ENCODE results near the gene MPZ. TPM values are rescaled to one million over a fixed set of nuclear protein-coding genes. Genes with fewer than 3 reads are reported as not detected.

The MPZ gene
- total RNA-seq, 1 experiment from 2014 or later, result 4.0 TPM

- DNase-seq, result no peak
Observed at GRCh38 chr1:161307892-161308638, 1.7 kb downstream of the MPZ start.

GRCh38 chr1:161307230-161307768 lies 2.5 kb downstream of the MPZ start:
- H4K20me1 ChIP-seq (ENCODE audit: insufficient read depth, low read depth, low read length), result no peaks in the 10 kb centered on the region
- no peak overlapping the region; the same call in 1 of the 2 replicates for H3K4me3 ChIP-seq (ENCODE audit: low read length)
- H3K9me3 ChIP-seq (ENCODE audit: low read length), result no peaks in the 10 kb centered on the region
- peak overlapping the region; percentile 95 for H3K4me2 ChIP-seq (ENCODE audit: low read depth, low read length, poor library complexity, severe bottlenecking)
- H3K27ac ChIP-seq (ENCODE audit: low read length), result no peak overlapping the region
- H2AFZ ChIP-seq (ENCODE audit: low read length), result peak overlapping the region; percentile 42; the same call in 1 of the 2 replicates
- H3K9ac ChIP-seq (ENCODE audit: low read length), result peak overlapping the region; percentile 36; the same call in 1 of the 2 replicates
- H3K36me3 ChIP-seq (ENCODE audit: insufficient read depth, low read length), result no peaks in the 10 kb centered on the region
- H3K79me2 ChIP-seq (ENCODE audit: low read length), result peaks cover 3% of the 10 kb centered on the region; the same call in 1 of the 2 replicates
- H3K9me2 ChIP-seq (replicated peaks; ENCODE audit: insufficient read depth, low read length), result no peaks in the 10 kb centered on the region
- H3K4me1 ChIP-seq (ENCODE audit: low read length), result peaks cover 34% of the 10 kb centered on the region
- peak; percentile 66 for DNase-seq
- H3K27me3 ChIP-seq (ENCODE audit: low read length), result no peaks in the 10 kb centered on the region

More at GRCh38 chr1:161307892-161308638, 1.7 kb downstream of the MPZ start:
- H3K9ac ChIP-seq (ENCODE audit: low read length), result no peak overlapping the region
- H3K4me3 ChIP-seq (ENCODE audit: low read length), result no peak overlapping the region
- no peak overlapping the region for H2AFZ ChIP-seq (ENCODE audit: low read length)
- no peak overlapping the region for H3K4me2 ChIP-seq (ENCODE audit: low read depth, low read length, poor library complexity, severe bottlenecking)
- H3K9me2 ChIP-seq (replicated peaks; ENCODE audit: insufficient read depth, low read length), result no peaks in the 10 kb centered on the region
- H3K79me2 ChIP-seq (ENCODE audit: low read length), result peaks cover 3% of the 10 kb centered on the region; the same call in 1 of the 2 replicates
- peaks cover 39% of the 10 kb centered on the region for H3K4me1 ChIP-seq (ENCODE audit: low read length)
- H4K20me1 ChIP-seq (ENCODE audit: insufficient read depth, low read depth, low read length), result no peaks in the 10 kb centered on the region
- no peak overlapping the region for H3K27ac ChIP-seq (ENCODE audit: low read length)
- H3K27me3 ChIP-seq (ENCODE audit: low read length), result no peaks in the 10 kb centered on the region
- H3K36me3 ChIP-seq (ENCODE audit: insufficient read depth, low read length), result no peaks in the 10 kb centered on the region
- H3K9me3 ChIP-seq (ENCODE audit: low read length), result no peaks in the 10 kb centered on the region

GRCh38 chr1:161305867-161306519 lies 3.8 kb downstream of the MPZ start:
- peak overlapping the region; percentile 95 for H3K4me2 ChIP-seq (ENCODE audit: low read depth, low read length, poor library complexity, severe bottlenecking)
- peaks cover 3% of the 10 kb centered on the region; the same call in 1 of the 2 replicates for H3K79me2 ChIP-seq (ENCODE audit: low read length)
- peak overlapping the region; percentile 89 for H3K9ac ChIP-seq (ENCODE audit: low read length)
- no peaks in the 10 kb centered on the region for H4K20me1 ChIP-seq (ENCODE audit: insufficient read depth, low read depth, low read length)
- H3K4me3 ChIP-seq (ENCODE audit: low read length), result peak overlapping the region; percentile 94
- no peaks in the 10 kb centered on the region for H3K9me3 ChIP-seq (ENCODE audit: low read length)
- no peak overlapping the region for H3K27ac ChIP-seq (ENCODE audit: low read length)
- peaks cover 34% of the 10 kb centered on the region for H3K4me1 ChIP-seq (ENCODE audit: low read length)
- peak overlapping the region; percentile 91 for H2AFZ ChIP-seq (ENCODE audit: low read length)
- no peaks in the 10 kb centered on the region for H3K27me3 ChIP-seq (ENCODE audit: low read length)
- H3K36me3 ChIP-seq (ENCODE audit: insufficient read depth, low read length), result no peaks in the 10 kb centered on the region
- no peaks in the 10 kb centered on the region for H3K9me2 ChIP-seq (replicated peaks; ENCODE audit: insufficient read depth, low read length)
- DNase-seq, result peak; percentile 93

- Histone ChIP-seq H3K4me1 (ENCODE audit: low read length) (peaks cover 34% of the 10 kb centered on the region), H3K36me3 (ENCODE audit: insufficient read depth, low read length) (no peaks in the 10 kb centered on the region), H3K9me3 (ENCODE audit: low read length) (no peaks in the 10 kb centered on the region), H3K9me2 (replicated peaks; ENCODE audit: insufficient read depth, low read length) (no peaks in the 10 kb centered on the region), H3K79me2 (ENCODE audit: low read length) (peaks cover 3% of the 10 kb centered on the region; the same call in 1 of the 2 replicates), H3K4me3 (ENCODE audit: low read length) (peak overlapping the region; percentile 94), H3K9ac (ENCODE audit: low read length) (peak overlapping the region; percentile 89), H4K20me1 (ENCODE audit: insufficient read depth, low read depth, low read length) (no peaks in the 10 kb centered on the region), H3K27ac (ENCODE audit: low read length) (no peak overlapping the region), H3K4me2 (ENCODE audit: low read depth, low read length, poor library complexity, severe bottlenecking) (peak overlapping the region; percentile 95), H3K27me3 (ENCODE audit: low read length) (no peaks in the 10 kb centered on the region), H2AFZ (ENCODE audit: low read length) (peak overlapping the region; percentile 91; the same call in 1 of the 2 replicates)
- DNase-seq, result no peak
Observed at GRCh38 chr1:161304927-161305866, 4.6 kb downstream of the MPZ start.

GRCh38 chr1:161300478-161300877 lies 9.3 kb downstream of the MPZ start:
- H3K27ac ChIP-seq (ENCODE audit: low read length), result no peak overlapping the region
- no peak for DNase-seq
- no peaks in the 10 kb centered on the region for H4K20me1 ChIP-seq (ENCODE audit: insufficient read depth, low read depth, low read length)
- peaks cover 16% of the 10 kb centered on the region for H3K4me1 ChIP-seq (ENCODE audit: low read length)
- H3K4me2 ChIP-seq (ENCODE audit: low read depth, low read length, poor library complexity, severe bottlenecking), result no peak overlapping the region
- H3K79me2 ChIP-seq (ENCODE audit: low read length), result peaks cover 3% of the 10 kb centered on the region; the same call in 1 of the 2 replicates
- no peak overlapping the region for H3K9ac ChIP-seq (ENCODE audit: low read length)
- H2AFZ ChIP-seq (ENCODE audit: low read length), result no peak overlapping the region
- no peaks in the 10 kb centered on the region for H3K36me3 ChIP-seq (ENCODE audit: insufficient read depth, low read length)
- no peak overlapping the region for H3K4me3 ChIP-seq (ENCODE audit: low read length)
- H3K27me3 ChIP-seq (ENCODE audit: low read length), result no peaks in the 10 kb centered on the region
- H3K9me3 ChIP-seq (ENCODE audit: low read length), result no peaks in the 10 kb centered on the region
- H3K9me2 ChIP-seq (replicated peaks; ENCODE audit: insufficient read depth, low read length), result no peaks in the 10 kb centered on the region

GRCh38 chr1:161299347-161299746 lies 10.4 kb downstream of the MPZ start:
- H3K9ac ChIP-seq (ENCODE audit: low read length), result no peak overlapping the region
- no peak overlapping the region for H2AFZ ChIP-seq (ENCODE audit: low read length)
- H3K27ac ChIP-seq (ENCODE audit: low read length), result no peak overlapping the region
- H3K4me1 ChIP-seq (ENCODE audit: low read length), result peaks cover 5% of the 10 kb centered on the region
- no peaks in the 10 kb centered on the region for H3K36me3 ChIP-seq (ENCODE audit: insufficient read depth, low read length)
- no peak for DNase-seq
- H3K9me3 ChIP-seq (ENCODE audit: low read length), result no peaks in the 10 kb centered on the region
- no peaks in the 10 kb centered on the region for H3K79me2 ChIP-seq (ENCODE audit: low read length)
- no peak overlapping the region for H3K4me2 ChIP-seq (ENCODE audit: low read depth, low read length, poor library complexity, severe bottlenecking)
- no peak overlapping the region for H3K4me3 ChIP-seq (ENCODE audit: low read length)
- no peaks in the 10 kb centered on the region for H3K9me2 ChIP-seq (replicated peaks; ENCODE audit: insufficient read depth, low read length)
- H4K20me1 ChIP-seq (ENCODE audit: insufficient read depth, low read depth, low read length), result no peaks in the 10 kb centered on the region
- H3K27me3 ChIP-seq (ENCODE audit: low read length), result no peaks in the 10 kb centered on the region

- no peaks in the 10 kb centered on the region for H3K36me3 ChIP-seq (ENCODE audit: insufficient read depth, low read length)
- H3K4me1 ChIP-seq (ENCODE audit: low read length), result no peaks in the 10 kb centered on the region
- H2AFZ ChIP-seq (ENCODE audit: low read length), result no peak overlapping the region
- H3K4me3 ChIP-seq (ENCODE audit: low read length), result no peak overlapping the region
- no peak overlapping the region for H3K9ac ChIP-seq (ENCODE audit: low read length)
- H3K9me2 ChIP-seq (replicated peaks; ENCODE audit: insufficient read depth, low read length), result no peaks in the 10 kb centered on the region
- no peaks in the 10 kb centered on the region for H4K20me1 ChIP-seq (ENCODE audit: insufficient read depth, low read depth, low read length)
- no peaks in the 10 kb centered on the region for H3K79me2 ChIP-seq (ENCODE audit: low read length)
- DNase-seq, result no peak
- no peak overlapping the region for H3K27ac ChIP-seq (ENCODE audit: low read length)
- no peaks in the 10 kb centered on the region for H3K27me3 ChIP-seq (ENCODE audit: low read length)
- H3K4me2 ChIP-seq (ENCODE audit: low read depth, low read length, poor library complexity, severe bottlenecking), result no peak overlapping the region
- no peaks in the 10 kb centered on the region for H3K9me3 ChIP-seq (ENCODE audit: low read length)
Observed at GRCh38 chr1:161298116-161298515, 11.7 kb downstream of the MPZ start.
